Right forelimb (tissue), 1 donor: Measurements from ENCODE around the gene TP63.

Experiments
- DNase-seq: peaks from one replicate; pipeline ENCODE4 v3.0.0-alpha.2; 2018

Gene TP63

GRCh38 chr3:189944285-189945145 is 313.3 kb downstream of the TP63 start:
- no peak for DNase-seq

GRCh38 chr3:189945935-189946709 is 314.9 kb downstream of the TP63 start:
- no peak for DNase-seq
